ENCODE measurements around the gene TBC1D23.

Gene TBC1D23

DNA sequence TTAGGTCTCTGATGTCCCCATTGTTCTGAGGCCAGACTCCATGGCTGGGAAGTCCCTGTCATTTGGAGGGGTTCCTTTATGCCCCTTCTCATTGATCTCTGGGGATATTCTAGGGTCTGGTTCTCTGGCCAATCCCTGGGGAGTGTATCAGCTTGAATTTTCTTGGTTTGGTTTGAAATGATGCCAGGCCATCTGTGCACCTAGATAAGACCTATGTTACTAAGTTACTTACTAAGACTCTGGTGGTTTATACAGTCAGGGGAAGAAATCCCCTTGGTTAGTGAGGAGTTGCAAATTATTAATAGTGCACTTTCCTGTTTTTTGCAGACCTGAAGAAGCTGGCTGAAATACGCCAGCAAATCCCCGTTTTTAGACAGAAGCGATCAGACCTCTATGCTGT, 94.1 kb downstream of the TBC1D23 start:
- no peak for ATAC-seq

DNA sequence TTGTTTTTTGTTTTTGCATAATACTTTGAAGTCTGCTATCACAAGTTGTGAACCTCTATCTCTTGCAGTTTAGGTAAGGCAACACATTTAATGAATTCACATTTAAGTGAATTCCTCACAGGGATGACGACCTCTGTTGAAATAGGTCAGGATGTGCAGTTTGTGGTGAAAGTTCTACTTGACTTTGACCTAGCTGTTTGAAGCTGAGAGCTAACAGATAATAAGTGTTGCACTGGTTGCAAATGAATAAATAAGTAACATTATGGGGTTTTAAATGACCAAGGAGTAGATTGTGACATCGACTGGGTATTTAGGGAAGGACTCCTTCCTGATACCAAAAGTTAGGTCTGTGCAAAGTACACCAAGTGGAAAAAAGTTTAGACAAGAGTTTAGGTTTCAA, 97.6 kb downstream of the TBC1D23 start:
- ATAC-seq = no peak

DNA sequence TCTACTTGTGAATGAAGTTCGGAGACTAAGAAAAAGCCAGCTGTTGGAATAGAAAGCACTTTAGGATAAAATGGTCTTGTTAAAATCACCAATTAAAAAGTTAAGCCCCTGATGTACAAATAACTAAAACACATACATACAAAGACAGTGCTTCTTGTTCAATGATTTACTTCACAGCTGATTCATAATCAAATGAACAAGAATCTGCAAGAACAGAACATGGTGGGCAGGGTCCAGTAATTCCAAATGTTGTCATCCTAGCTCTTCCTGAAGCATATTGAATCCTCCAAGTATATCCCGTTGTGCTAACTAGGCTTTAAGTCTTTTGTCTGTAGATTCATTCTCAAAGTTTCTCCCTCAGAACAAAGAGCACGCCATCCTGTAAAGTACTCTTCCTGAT, 98.2 kb downstream of the TBC1D23 start:
- ATAC-seq = no peak

DNA sequence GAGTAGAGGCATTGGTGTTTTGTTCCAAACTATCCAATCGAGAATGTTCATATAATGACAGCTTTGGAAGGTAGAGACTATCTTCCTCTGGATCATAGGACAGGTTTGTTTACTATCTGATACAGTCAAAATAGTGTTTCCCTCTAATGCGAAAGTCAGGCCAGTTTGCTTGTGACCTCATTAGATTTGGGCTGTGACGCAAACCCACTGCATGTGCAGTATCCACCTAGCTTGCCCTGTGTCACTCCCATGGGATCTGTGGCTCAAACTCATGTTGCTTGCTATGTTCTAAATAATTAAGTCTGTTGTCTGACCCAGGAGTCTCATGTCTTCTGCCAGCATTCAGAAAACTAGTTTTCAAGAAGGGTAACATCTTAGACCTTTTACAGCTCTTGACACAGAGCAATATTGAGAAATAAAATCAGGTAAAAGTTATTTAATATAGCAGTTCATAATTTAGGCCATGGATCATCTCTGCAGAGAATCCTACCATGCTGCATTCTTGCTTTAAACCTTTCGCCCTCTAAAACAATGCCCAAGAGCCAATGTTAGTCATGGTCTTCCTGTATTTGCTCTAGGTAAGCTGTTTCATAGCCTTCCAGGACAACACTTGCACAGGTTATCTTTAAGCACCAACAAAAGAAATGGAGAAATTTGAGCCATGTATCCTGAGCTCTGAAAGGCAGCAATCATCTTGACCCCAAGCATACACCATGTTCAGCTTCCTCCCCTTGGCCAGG, 100.1 kb downstream of the TBC1D23 start:
- no peak for ATAC-seq

DNA sequence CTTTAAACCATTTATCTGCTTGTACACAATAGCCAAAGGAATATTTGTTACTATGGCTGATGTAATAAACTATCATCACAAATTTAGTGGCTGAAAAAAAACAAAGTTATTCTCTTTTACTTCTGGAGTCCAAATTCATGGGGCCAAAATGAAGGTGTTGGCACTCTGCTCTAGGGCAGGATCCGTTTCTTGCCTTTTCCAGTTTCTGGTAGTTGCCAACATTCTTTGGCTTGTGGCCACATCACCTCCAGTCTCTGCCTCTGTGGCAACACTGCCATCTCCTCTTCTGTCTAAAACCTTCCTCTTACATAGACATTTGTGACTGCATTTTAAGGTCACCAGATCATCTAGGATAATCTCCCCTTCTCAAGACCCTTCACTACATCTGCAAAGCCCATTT, 101.1 kb downstream of the TBC1D23 start:
- ATAC-seq = no peak

DNA sequence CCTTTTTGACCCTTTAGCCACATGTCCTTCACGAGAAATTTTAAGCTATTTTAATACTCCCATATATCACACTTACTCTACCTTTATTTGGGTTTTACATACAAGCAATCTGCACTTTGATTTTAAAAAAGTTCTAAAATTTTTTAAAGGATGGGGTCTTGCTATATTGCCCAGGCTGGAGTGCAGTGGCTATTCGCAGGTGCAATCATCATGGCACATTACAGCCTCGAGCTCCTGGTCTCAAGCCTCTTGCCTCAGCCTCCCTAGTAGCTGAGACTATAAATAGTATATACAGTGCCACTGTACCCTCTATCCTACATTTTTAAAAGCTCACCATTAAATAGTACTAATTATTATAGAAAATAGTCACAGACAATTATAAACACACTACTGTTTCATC, 103.6 kb downstream of the TBC1D23 start:
- no peak for ATAC-seq

DNA sequence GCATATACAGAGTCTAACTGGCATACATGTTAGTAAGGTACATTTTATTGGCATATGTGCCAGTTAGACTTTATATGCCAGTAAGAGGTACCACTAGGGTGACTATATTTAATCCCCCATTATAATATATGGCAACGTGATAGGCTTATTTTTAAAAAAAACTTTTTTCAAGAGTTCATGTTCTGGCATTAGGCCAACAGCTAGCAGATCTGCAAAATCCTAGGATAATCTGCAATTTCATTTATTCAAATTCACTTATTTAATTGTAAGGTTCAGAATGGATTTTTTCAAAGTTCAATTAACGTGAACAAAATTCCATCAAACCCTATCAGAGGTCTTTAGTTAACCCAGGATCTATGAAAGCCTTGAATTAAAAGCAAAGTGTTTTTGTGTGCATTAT, 105.6 kb downstream of the TBC1D23 start:
- ATAC-seq = no peak

DNA sequence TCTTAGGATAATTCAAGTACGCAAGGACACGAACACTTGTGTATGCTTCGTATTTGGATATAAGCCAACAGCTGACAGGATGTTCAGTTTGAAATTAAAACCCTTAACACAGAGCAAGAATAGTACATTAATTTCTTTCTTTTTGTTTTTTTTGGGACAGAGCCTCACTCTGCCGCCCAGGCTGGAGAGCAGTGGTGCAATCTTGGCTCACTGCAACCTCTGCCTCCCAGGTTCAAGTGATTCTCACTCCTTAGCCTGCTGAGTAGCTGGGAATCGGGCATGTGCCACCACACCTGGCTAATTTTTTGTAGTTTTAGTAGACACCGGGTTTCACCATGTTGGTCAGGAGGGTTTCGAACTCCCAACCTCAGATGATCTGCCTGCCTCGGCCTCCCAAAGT, 107.6 kb downstream of the TBC1D23 start:
- ATAC-seq = no peak

DNA sequence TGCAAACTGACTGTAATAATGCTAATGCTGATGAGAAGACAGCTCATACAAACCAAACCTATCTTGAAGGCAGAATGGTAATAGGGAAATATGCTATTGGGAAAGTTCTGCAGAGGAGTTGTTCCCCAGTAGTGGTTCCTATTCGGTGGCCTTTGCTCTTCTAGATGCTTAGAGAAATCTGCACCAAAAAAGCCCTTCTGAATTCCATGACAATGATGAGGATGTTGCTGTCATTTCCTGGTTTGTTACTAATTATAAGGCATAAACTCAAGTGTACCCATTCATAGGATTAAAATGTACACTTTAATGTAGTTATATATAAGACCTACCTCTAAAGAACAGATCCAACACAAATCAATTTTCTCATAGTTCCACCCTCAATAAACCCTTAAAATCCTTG, 110.0 kb downstream of the TBC1D23 start:
- no peak for ATAC-seq

DNA sequence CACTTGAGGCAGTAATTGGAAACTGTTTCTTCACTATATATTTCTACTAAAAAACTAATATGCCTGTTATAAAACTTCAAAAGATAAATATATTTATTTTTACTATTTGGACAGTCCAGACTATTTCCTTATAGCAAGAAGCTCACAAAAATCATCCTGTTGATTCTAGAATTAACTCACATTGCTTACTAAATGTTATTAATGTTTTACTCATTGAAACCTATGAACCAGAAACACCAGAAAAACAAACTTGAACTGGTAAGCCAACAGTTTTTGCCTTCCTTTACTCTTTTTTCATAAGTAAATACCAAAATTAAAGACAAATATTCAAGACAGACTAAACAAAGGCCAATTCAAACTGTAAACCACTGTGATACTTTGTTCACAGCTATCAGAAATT, 113.7 kb downstream of the TBC1D23 start:
- ATAC-seq = no peak
